ENCODE results near the gene ERF. TPM values are rescaled to one million over a fixed set of nuclear protein-coding genes. Genes with fewer than 3 reads are reported as not detected.
A peak's percentile ranks its signal among the peaks of the same experiment; 100 is the strongest.

Gene ERF
- total RNA-seq, 1 donor from 2014 or later = 64.5 TPM

- peaks cover 38% of the 10 kb centered on the region for H3K36me3 Mint-ChIP-seq (ENCODE audit: low read depth)
- no peaks in the 10 kb centered on the region for H3K27me3 Mint-ChIP-seq (ENCODE audit: low read depth)
- H3K9me3 Mint-ChIP-seq (ENCODE audit: low read depth) = no peaks in the 10 kb centered on the region
- H3K4me1 Mint-ChIP-seq (ENCODE audit: low read depth) = peaks cover 13% of the 10 kb centered on the region
- no peak for TF ChIP-seq CTCF (IDR thresholded peaks at IDR 0.05)
- H3K4me3 Mint-ChIP-seq (ENCODE audit: unreplicated experiment) = no peak overlapping the region
- no peak overlapping the region for H3K27ac Mint-ChIP-seq (ENCODE audit: unreplicated experiment)
- no peak for DNase-seq (ENCODE audit: low spot score)
Measured at GRCh38 chr19:42232435-42232834, 22.5 kb downstream of the ERF start.

GRCh38 chr19:42230571-42230970 lies 24.4 kb downstream of the ERF start:
- DNase-seq (ENCODE audit: low spot score) = no peak
- Mint-ChIP-seq H3K27me3 (ENCODE audit: low read depth) (no peaks in the 10 kb centered on the region), H3K4me3 (ENCODE audit: unreplicated experiment) (no peak overlapping the region), H3K27ac (ENCODE audit: unreplicated experiment) (no peak overlapping the region), H3K4me1 (ENCODE audit: low read depth) (peaks cover 13% of the 10 kb centered on the region), H3K9me3 (ENCODE audit: low read depth) (no peaks in the 10 kb centered on the region), H3K36me3 (ENCODE audit: low read depth) (peaks cover 40% of the 10 kb centered on the region)
- TF ChIP-seq CTCF (IDR thresholded peaks at IDR 0.05) = no peak

DNA sequence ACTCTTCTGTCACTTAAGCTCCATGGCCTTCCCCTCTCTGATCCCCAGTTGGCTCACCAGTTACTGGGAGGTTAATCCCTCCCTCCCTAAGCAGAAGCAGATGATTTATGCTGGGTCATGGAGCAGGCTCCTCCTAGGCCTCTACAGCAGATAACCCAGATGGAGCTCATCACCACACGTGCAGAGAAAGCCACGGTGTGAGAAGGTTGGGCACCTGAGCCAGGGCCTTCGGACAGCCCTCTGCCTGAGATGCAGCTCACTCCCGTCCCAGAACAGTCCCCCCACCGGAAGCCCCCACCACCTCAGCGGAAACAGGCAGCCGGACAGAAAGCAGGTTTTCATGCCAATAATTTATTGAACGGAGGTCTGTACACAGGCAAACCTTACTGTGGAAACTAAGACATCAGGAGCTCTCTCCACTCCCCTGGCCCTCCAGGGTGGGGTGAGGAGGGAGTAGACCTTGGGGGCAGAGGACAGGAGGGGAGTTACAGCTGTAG lies 25.0 kb downstream of the ERF start:
- peak overlapping the region; percentile 61 for H3K27ac Mint-ChIP-seq (ENCODE audit: unreplicated experiment)
- H3K36me3 Mint-ChIP-seq (ENCODE audit: low read depth) = peaks cover 37% of the 10 kb centered on the region
- TF ChIP-seq CTCF (IDR thresholded peaks at IDR 0.05) = no peak
- no peak for DNase-seq (ENCODE audit: low spot score)
- H3K4me1 Mint-ChIP-seq (ENCODE audit: low read depth) = peaks cover 13% of the 10 kb centered on the region
- no peaks in the 10 kb centered on the region for H3K9me3 Mint-ChIP-seq (ENCODE audit: low read depth)
- no peaks in the 10 kb centered on the region for H3K27me3 Mint-ChIP-seq (ENCODE audit: low read depth)
- no peak overlapping the region for H3K4me3 Mint-ChIP-seq (ENCODE audit: unreplicated experiment)

DNA sequence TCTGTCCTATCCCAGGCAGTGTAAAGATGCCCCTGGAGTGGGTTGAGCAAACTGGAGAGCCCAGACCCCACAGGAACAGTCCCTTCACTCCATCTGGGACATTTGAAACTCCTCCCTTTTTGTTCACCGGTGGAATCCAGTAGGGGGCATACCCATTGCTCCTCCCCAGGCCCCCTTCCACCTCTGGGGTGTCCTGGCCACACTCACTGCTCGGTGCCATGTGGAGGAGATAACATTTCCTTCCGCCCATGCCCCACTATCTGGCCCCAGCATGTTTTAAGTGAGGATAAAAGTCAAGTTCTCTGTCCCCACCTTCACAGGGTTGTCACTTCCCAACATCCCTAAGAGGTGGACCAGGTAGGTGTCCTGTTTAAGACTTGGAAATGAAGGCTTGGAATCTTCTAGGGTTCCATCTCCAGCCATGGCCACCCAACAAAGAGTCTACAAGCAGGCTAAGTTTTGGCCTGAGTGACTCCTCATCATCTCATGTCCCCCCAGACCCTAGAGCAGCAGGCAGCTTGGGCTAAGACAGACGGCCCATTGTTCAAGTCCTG lies 25.6 kb downstream of the ERF start:
- H3K4me1 Mint-ChIP-seq (ENCODE audit: low read depth) = peaks cover 13% of the 10 kb centered on the region
- peak overlapping the region; percentile 61 for H3K27ac Mint-ChIP-seq (ENCODE audit: unreplicated experiment)
- DNase-seq (ENCODE audit: low spot score) = no peak
- TF ChIP-seq CTCF (IDR thresholded peaks at IDR 0.05) = no peak
- H3K27me3 Mint-ChIP-seq (ENCODE audit: low read depth) = no peaks in the 10 kb centered on the region
- peaks cover 38% of the 10 kb centered on the region for H3K36me3 Mint-ChIP-seq (ENCODE audit: low read depth)
- no peaks in the 10 kb centered on the region for H3K9me3 Mint-ChIP-seq (ENCODE audit: low read depth)
- H3K4me3 Mint-ChIP-seq (ENCODE audit: unreplicated experiment) = no peak overlapping the region

DNA sequence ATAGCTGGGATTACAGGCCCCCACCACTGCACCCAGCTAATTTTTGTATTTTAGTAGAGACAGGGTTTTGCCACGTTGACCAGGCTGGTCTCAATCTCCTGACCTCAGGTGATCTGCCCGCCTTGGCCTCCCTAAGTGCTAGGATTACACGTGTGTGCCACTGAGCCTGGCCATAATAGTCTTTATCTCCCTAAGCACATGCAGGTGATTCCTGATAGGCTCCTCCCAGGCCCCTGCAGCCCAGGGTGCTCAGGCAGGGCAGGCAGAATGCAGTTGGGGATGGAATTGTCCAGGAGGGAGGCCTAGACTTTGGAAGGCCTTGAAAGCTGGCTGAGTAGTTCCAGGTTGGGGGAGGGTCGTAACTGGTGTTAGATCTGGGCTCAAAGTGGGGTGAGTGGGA lies 26.3 kb downstream of the ERF start:
- Mint-ChIP-seq H3K36me3 (ENCODE audit: low read depth) (peaks cover 38% of the 10 kb centered on the region), H3K9me3 (ENCODE audit: low read depth) (no peaks in the 10 kb centered on the region), H3K27ac (ENCODE audit: unreplicated experiment) (no peak overlapping the region), H3K4me1 (ENCODE audit: low read depth) (peaks cover 12% of the 10 kb centered on the region), H3K4me3 (ENCODE audit: unreplicated experiment) (no peak overlapping the region), H3K27me3 (ENCODE audit: low read depth) (no peaks in the 10 kb centered on the region)
- no peak for DNase-seq (ENCODE audit: low spot score)
- TF ChIP-seq CTCF (IDR thresholded peaks at IDR 0.05) = no peak

Data from chondrocyte (in vitro differentiated cells).